ENCODE results near the gene CYP19A1. TPM values are rescaled to one million over a fixed set of nuclear protein-coding genes. Genes with fewer than 3 reads are reported as not detected.

The CYP19A1 gene
- total and polyA plus RNA-seq, 3 donors from 2014 or later, result 2.8 to 29.0 (median 3.3) TPM

DNA sequence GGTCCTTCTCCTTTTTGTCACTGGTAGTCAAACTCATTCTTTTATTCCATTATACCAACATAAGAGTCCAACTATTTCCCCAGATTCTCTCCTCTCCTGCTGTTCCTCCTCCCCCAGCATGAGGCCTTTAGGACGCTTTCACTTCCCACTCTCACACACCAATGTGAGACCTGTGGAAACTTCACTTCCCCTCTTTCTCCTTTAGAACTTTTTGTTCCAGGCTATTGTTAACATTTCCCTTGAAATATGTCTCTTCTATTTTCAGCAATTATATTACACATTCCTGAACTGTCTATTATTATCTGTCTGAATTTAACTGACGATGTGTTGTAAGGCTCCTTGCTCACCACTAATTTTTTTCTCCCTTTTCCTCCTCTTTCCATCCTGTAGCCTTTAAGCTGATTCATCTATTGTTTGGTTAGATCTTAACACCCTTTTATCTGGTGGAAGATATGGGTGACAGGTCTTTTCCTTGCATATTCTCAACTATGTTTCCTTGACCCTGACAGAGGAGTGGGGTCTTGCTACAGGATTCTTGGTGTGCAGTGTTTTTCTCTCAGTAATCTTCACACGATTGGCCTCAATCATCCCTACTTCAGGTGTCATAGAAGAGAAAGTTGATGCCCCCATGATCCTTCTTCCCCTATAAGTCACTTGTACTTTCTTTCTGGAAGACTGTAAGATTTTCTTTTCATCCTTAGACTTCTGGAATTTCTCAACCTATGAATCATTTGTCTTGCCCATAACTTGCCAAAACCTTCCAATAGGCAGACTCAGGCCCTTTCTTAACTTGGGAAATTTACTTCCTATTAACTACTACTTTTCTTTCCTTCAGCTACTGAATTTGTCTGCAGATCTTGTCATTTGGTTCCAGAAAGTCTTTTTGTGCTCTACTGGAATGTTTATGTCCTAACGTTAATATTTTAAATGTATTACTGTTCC, 5.9 kb downstream of the CYP19A1 start:
- DNase-seq, result no peak
- 76 to 77% methylated on average over 4 of the region's 4 CpGs for WGBS, 2 donors
- no peaks in the 10 kb centered on the region for H3K36me3 ChIP-seq (ENCODE audit: low read depth, missing control alignments)
- no peaks in the 10 kb centered on the region for H3K9me3 ChIP-seq
- H3K4me3 ChIP-seq, result no peak overlapping the region
- H3K27me3 ChIP-seq, result no peaks in the 10 kb centered on the region
- H3K4me1 ChIP-seq, result peaks cover 16% of the 10 kb centered on the region
- intact Hi-C loops (cut with DNase I; ENCODE audit: low total_unique reads), result no loop called here
- no peak for TF ChIP-seq POLR2A (IDR thresholded peaks at IDR 0.05)
- TF ChIP-seq, protein P1, sequence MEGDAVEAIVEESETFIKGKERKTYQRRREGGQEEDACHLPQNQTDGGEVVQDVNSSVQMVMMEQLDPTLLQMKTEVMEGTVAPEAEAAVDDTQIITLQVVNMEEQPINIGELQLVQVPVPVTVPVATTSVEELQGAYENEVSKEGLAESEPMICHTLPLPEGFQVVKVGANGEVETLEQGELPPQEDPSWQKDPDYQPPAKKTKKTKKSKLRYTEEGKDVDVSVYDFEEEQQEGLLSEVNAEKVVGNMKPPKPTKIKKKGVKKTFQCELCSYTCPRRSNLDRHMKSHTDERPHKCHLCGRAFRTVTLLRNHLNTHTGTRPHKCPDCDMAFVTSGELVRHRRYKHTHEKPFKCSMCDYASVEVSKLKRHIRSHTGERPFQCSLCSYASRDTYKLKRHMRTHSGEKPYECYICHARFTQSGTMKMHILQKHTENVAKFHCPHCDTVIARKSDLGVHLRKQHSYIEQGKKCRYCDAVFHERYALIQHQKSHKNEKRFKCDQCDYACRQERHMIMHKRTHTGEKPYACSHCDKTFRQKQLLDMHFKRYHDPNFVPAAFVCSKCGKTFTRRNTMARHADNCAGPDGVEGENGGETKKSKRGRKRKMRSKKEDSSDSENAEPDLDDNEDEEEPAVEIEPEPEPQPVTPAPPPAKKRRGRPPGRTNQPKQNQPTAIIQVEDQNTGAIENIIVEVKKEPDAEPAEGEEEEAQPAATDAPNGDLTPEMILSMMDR (IDR thresholded peaks at IDR 0.05), result no peak
- peak overlapping the region in 1 of 2 donors; percentile 41 for H3K27ac ChIP-seq

DNA sequence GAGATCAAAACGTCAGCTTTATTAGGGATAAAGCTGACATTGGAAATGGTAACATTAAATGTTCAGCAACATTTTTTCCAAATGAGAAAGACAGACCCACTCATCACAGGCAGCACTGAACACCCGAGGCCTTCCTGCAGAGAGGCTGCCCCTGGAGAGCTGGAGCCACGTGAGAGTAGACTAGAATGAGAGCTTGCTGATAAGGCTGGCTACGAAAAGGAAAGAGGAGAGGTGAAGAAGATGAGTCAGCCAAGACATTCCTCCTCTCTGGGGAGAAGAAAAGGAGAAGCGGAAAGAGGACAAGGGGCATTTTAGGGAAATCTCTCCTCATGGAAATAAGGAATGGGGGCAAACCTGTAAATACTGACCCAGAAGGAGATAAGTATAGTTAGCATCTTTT, 7.3 kb downstream of the CYP19A1 start:
- no peaks in the 10 kb centered on the region for H3K36me3 ChIP-seq (ENCODE audit: low read depth, missing control alignments)
- 59 to 61% methylated on average over 5 of the region's 5 CpGs for WGBS, 2 donors
- intact Hi-C loops (cut with DNase I; ENCODE audit: low total_unique reads), result no loop called here
- no peaks in the 10 kb centered on the region for H3K27me3 ChIP-seq
- no peak overlapping the region for H3K4me3 ChIP-seq
- no peaks in the 10 kb centered on the region for H3K9me3 ChIP-seq
- peaks cover 7% of the 10 kb centered on the region for H3K4me1 ChIP-seq
- TF ChIP-seq POLR2A (IDR thresholded peaks at IDR 0.05), result no peak
- TF ChIP-seq, protein P1 (IDR thresholded peaks at IDR 0.05), result no peak
- DNase-seq, result no peak
- H3K27ac ChIP-seq, result no peak overlapping the region

DNA sequence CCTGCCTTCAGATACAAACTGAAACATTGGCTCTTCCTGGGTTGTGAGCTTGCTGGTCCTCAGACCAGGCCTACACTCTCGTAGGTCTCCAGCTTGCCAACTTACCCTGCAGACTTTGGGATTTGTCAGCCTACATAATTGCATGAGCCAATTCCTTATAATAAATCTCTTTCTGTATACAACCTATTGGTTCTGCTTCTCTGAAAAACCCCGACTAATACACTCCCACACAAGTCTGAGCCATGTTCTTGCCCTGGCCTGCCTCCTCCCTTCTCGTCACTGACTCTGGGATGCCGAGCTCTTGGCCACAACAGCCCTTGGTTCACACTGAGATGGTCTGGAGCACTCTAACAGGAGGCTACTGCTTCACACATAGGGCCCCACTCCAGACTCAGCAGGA, 9.5 kb downstream of the CYP19A1 start:
- no peaks in the 10 kb centered on the region for H3K4me1 ChIP-seq
- no peak overlapping the region for H3K4me3 ChIP-seq
- no peaks in the 10 kb centered on the region for H3K36me3 ChIP-seq (ENCODE audit: low read depth, missing control alignments)
- TF ChIP-seq POLR2A (IDR thresholded peaks at IDR 0.05), result no peak
- TF ChIP-seq, protein P1 (IDR thresholded peaks at IDR 0.05), result no peak
- DNase-seq, result no peak
- intact Hi-C loops (cut with DNase I; ENCODE audit: low total_unique reads), result no loop called here
- no peak overlapping the region for H3K27ac ChIP-seq
- H3K27me3 ChIP-seq, result no peaks in the 10 kb centered on the region
- H3K9me3 ChIP-seq, result no peaks in the 10 kb centered on the region
- WGBS, 2 donors, result 90 to 92% methylated on average over 4 of the region's 4 CpGs

DNA sequence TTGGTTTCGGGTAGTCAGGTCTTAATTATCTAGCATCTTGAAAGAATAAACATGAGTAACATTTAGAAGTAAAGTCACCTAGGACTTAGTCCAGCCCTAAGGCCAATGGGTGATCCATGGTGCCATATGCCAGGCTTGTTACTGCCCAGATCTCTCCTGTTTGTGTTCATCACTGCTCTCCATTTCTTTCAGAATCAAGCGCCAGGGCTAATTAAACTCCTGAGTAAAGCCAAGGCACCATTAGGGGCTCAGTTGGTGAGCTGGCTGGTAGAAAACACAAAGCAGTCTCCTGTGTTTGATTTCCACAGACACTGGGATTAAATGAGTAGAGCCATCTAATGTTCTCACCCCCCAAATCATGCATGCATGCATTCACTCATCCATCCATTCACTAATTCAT, 11.3 kb downstream of the CYP19A1 start:
- peaks cover 11% of the 10 kb centered on the region for H3K4me1 ChIP-seq
- WGBS, 2 donors, result 93 to 94% methylated on average over 2 of the region's 2 CpGs
- no peak for DNase-seq
- no peak overlapping the region for H3K27ac ChIP-seq
- H3K9me3 ChIP-seq, result no peaks in the 10 kb centered on the region
- H3K4me3 ChIP-seq, result no peak overlapping the region
- TF ChIP-seq, protein P1 (IDR thresholded peaks at IDR 0.05), result no peak
- TF ChIP-seq POLR2A (IDR thresholded peaks at IDR 0.05), result no peak
- no peaks in the 10 kb centered on the region for H3K36me3 ChIP-seq (ENCODE audit: low read depth, missing control alignments)
- intact Hi-C loops (cut with DNase I; ENCODE audit: low total_unique reads), result no loop called here
- no peaks in the 10 kb centered on the region for H3K27me3 ChIP-seq
